H1 (cell line): Measurements from ENCODE around the gene YEATS2. TPM values are rescaled to one million over a fixed set of nuclear protein-coding genes. Genes with fewer than 3 reads are reported as not detected.

ENCODE experiments used
- CTCF ChIA-PET: fragments of 300-600 bp; sonication (Branson Sonifier 250); formaldehyde crosslinking; loops from one replicate; lab custom pipeline; 2021; ENCODE audit not compliant: partially characterized antibody; lab: Charles Lee
- POLR2A ChIA-PET: fragments of 300-600 bp; sonication (Branson Sonifier 250); formaldehyde crosslinking; loops from one replicate; lab custom pipeline; 2021; ENCODE audit warnings: inconsistent platforms; ENCODE audit not compliant: partially characterized antibody; lab: Charles Lee
- DNase-seq, 2 experiments: peaks; one replicate each; pipeline versions ENCODE4 v3.0.0 to v3.0.0-alpha.2; 2010 to 2022; ENCODE audit warnings: low spot score in 2 of 2, low read depth in 1 of 2, mixed read lengths in 1 of 2
- FAIRE-seq: peaks from 2 replicates; lab custom pipeline; 2011; peaks lifted over from hg19 to GRCh38; lab: Jason Lieb, UNC
- H2AFZ ChIP-seq: 2 replicates; pipeline ENCODE4 v1.8.1; 2012; ENCODE audit warnings: low read length, inconsistent platforms
- H2AK5ac ChIP-seq: 2 replicates; pipeline ENCODE4 v1.6.1; 2013; ENCODE audit warnings: low read depth, low read length
- H2BK120ac ChIP-seq: replicated peaks from 2 replicates; pipeline ENCODE3; 2013; ENCODE audit warnings: low read depth, low read length, inconsistent platforms
- H2BK12ac ChIP-seq: 2 replicates; pipeline ENCODE4 v1.6.1; 2013; ENCODE audit warnings: low read depth, low read length
- H2BK15ac ChIP-seq: 2 replicates; pipeline ENCODE4 v1.6.1; 2013; ENCODE audit warnings: low read length
- H2BK20ac ChIP-seq: 2 replicates; pipeline ENCODE4 v1.6.1; 2013; ENCODE audit warnings: low read length
- H2BK5ac ChIP-seq: 2 replicates; pipeline ENCODE4 v1.6.1; 2013; ENCODE audit warnings: low read depth, low read length
- H3K14ac ChIP-seq: 2 replicates; pipeline ENCODE4 v1.6.1; 2013; ENCODE audit warnings: inconsistent platforms; ENCODE audit not compliant: insufficient read length
- H3K18ac ChIP-seq: 2 replicates; pipeline ENCODE4 v1.6.1; 2013; ENCODE audit warnings: low read length; ENCODE audit errors: extremely low read depth
- H3K23ac ChIP-seq: 2 replicates; pipeline ENCODE4 v1.6.1; 2013; ENCODE audit warnings: inconsistent platforms; ENCODE audit not compliant: insufficient read length
- H3K23me2 ChIP-seq: 2 replicates; pipeline ENCODE4 v1.6.1; 2013; ENCODE audit warnings: low read depth, low read length
- H3K27ac ChIP-seq: 2 replicates; pipeline ENCODE4 v1.6.1; 2011; ENCODE audit warnings: low read depth, low read length, inconsistent platforms
- H3K27me3 ChIP-seq, 4 experiments: replicated peaks in 1 of 4; 1 replicate in 1 of 4; 2 replicates in 3 of 4; pipeline versions ENCODE4 v1.6.1 to v1.8.1; 2011 to 2013; ENCODE audit warnings: low read length in 3 of 4, mild to moderate bottlenecking in 3 of 4, inconsistent platforms in 2 of 4, mixed read lengths in 2 of 4, moderate library complexity in 1 of 4; ENCODE audit not compliant: control insufficient read depth in 3 of 4, insufficient read depth in 3 of 4; ENCODE audit errors: extremely low read depth in 1 of 4
- H3K36me3 ChIP-seq, 4 experiments: 2 replicates each; pipeline versions ENCODE4 v1.6.1 to v1.8.1; 2011 to 2013; ENCODE audit warnings: mild to moderate bottlenecking in 4 of 4, low read length in 3 of 4, moderate library complexity in 2 of 4, control low read depth in 1 of 4, inconsistent platforms in 1 of 4; ENCODE audit not compliant: insufficient read depth in 4 of 4, control insufficient read depth in 2 of 4
- H3K4ac ChIP-seq: replicated peaks from 2 replicates; pipeline ENCODE3; 2013; ENCODE audit warnings: low read length, low read depth, mixed read lengths, inconsistent platforms; ENCODE audit not compliant: insufficient read length
- H3K4me1 ChIP-seq, 4 experiments: replicated peaks in 1 of 4; 1 replicate in 1 of 4; 2 replicates in 3 of 4; pipeline versions ENCODE4 v1.6.1 to v1.8.1; 2011 to 2013; ENCODE audit warnings: low read length in 3 of 4, inconsistent platforms in 2 of 4, mixed read lengths in 1 of 4; ENCODE audit not compliant: insufficient read depth in 4 of 4, control insufficient read depth in 3 of 4
- H3K4me2 ChIP-seq, 2 experiments: 2 replicates each; pipeline versions ENCODE4 v1.6.1 to v1.8.1; 2011 to 2013; ENCODE audit warnings: low read depth in 2 of 2, low read length in 2 of 2, control low read depth in 1 of 2, inconsistent platforms in 1 of 2, mild to moderate bottlenecking in 1 of 2; ENCODE audit not compliant: insufficient read depth in 1 of 2
- H3K4me3 ChIP-seq, 4 experiments: fragments of 200-600, 300-600 bp in 1 of 4; sonication (generic), shearing (Covaris generic), sonication (Bioruptor Twin) in 1 of 4; 2 replicates each; pipeline versions ENCODE4 v1.5.1 to v1.8.1; 2011 to 2016; ENCODE audit warnings: low read length in 4 of 4, low read depth in 3 of 4, control low read depth in 2 of 4, inconsistent platforms in 2 of 4, mild to moderate bottlenecking in 2 of 4, mixed read lengths in 1 of 4, moderate library complexity in 1 of 4; ENCODE audit not compliant: insufficient read depth in 2 of 4; ENCODE audit errors: extremely low read depth in 1 of 4
- H3K56ac ChIP-seq: replicated peaks from 2 replicates; pipeline ENCODE3; 2013; ENCODE audit warnings: low read depth, mild to moderate bottlenecking, mixed read lengths, low read length, inconsistent platforms; ENCODE audit not compliant: insufficient read length
- H3K79me1 ChIP-seq: 2 replicates; pipeline ENCODE4 v1.6.1; 2013; ENCODE audit warnings: low read depth, low read length, control low read depth
- H3K79me2 ChIP-seq, 2 experiments: 2 replicates each; pipeline versions ENCODE4 v1.6.1 to v1.8.1; 2012 to 2013; ENCODE audit warnings: low read length in 2 of 2, mild to moderate bottlenecking in 2 of 2, inconsistent platforms in 1 of 2; ENCODE audit not compliant: insufficient read depth in 2 of 2, control insufficient read depth in 1 of 2
- H3K9ac ChIP-seq, 4 experiments: replicated peaks in 1 of 4; 1 replicate in 1 of 4; 2 replicates in 3 of 4; pipeline versions ENCODE4 v1.6.1 to v1.8.1; 2011 to 2013; ENCODE audit warnings: low read depth in 3 of 4, low read length in 3 of 4, control low read depth in 2 of 4, mild to moderate bottlenecking in 2 of 4, moderate library complexity in 2 of 4, inconsistent platforms in 1 of 4; ENCODE audit errors: extremely low read depth in 1 of 4
- H3K9me3 ChIP-seq, 2 experiments: 2 replicates each; pipeline versions ENCODE4 v1.6.1 to v1.8.1; 2012 to 2013; ENCODE audit warnings: mild to moderate bottlenecking in 2 of 2, moderate library complexity in 2 of 2, control low read depth in 1 of 2, inconsistent platforms in 1 of 2, low read depth in 1 of 2, low read length in 1 of 2, mixed read lengths in 1 of 2; ENCODE audit not compliant: insufficient read depth in 2 of 2
- H4K20me1 ChIP-seq, 2 experiments: replicated peaks in 1 of 2; 2 replicates each; pipeline versions ENCODE3 to v1.8.1; 2011 to 2013; ENCODE audit warnings: inconsistent platforms in 2 of 2, low read length in 2 of 2, mild to moderate bottlenecking in 1 of 2; ENCODE audit not compliant: insufficient read depth in 2 of 2, control insufficient read depth in 1 of 2
- H4K5ac ChIP-seq: 2 replicates; pipeline ENCODE4 v1.6.1; 2013; ENCODE audit warnings: low read length, low read depth, mixed read lengths, inconsistent platforms; ENCODE audit not compliant: insufficient read length
- H4K8ac ChIP-seq: 2 replicates; pipeline ENCODE4 v1.8.0; 2013; ENCODE audit warnings: mild to moderate bottlenecking, moderate library complexity, low read length, inconsistent platforms; ENCODE audit not compliant: insufficient read depth; ENCODE audit errors: extremely low read depth
- H4K91ac ChIP-seq: replicated peaks from 2 replicates; pipeline ENCODE3; 2013; ENCODE audit warnings: low read length, mixed read lengths, inconsistent platforms; ENCODE audit not compliant: insufficient read length
- ASH2L ChIP-seq: fragments of 200-600, 300-600 bp; sonication (generic); IDR thresholded peaks from one replicate; pipeline ENCODE4 v1.7.1; 2017; ENCODE audit warnings: low read length
- CEBPB ChIP-seq: IDR thresholded peaks from 2 replicates; pipeline ENCODE4 v1.6.1; 2012; ENCODE audit warnings: low read depth, low read length
- CHD2 ChIP-seq: IDR thresholded peaks from 2 replicates; pipeline ENCODE4 v1.6.1; 2012; ENCODE audit warnings: low read length, improper control_type of control experiment
- CTCF ChIP-seq, 3 experiments: IDR thresholded peaks; 1 replicate in 2 of 3; 2 replicates in 1 of 3; pipeline versions ENCODE4 v1.5.1 to v1.6.1; 2011; ENCODE audit warnings: low read length in 3 of 3, mild to moderate bottlenecking in 3 of 3, inconsistent platforms in 2 of 3, low read depth in 1 of 3, moderate library complexity in 1 of 3; ENCODE audit not compliant: insufficient read depth in 1 of 3; ENCODE audit errors: control extremely low read depth in 1 of 3
- EGR1 ChIP-seq: IDR thresholded peaks from 2 replicates; pipeline ENCODE4 v1.6.1; 2011; ENCODE audit warnings: low read depth, low read length, borderline replicate concordance
- GABPA ChIP-seq: IDR thresholded peaks from 2 replicates; pipeline ENCODE4 v1.6.1; 2011; ENCODE audit warnings: mild to moderate bottlenecking, low read length, moderate library complexity, borderline replicate concordance; ENCODE audit not compliant: insufficient read depth
- HDAC6 ChIP-seq: IDR thresholded peaks from one replicate; pipeline ENCODE4 v1.7.1; 2012; ENCODE audit warnings: low read depth, mild to moderate bottlenecking, inconsistent platforms, low read length, moderate library complexity
- RNF2 ChIP-seq: fragments of 200-900, 300-1000 bp; sonication (generic); IDR thresholded peaks from 2 replicates; pipeline ENCODE4 v1.7.1; 2016; ENCODE audit warnings: borderline replicate concordance, low read depth, mild to moderate bottlenecking, antibody characterized with exemption, low read length; ENCODE audit not compliant: poor library complexity, severe bottlenecking; ENCODE audit errors: missing control alignments
- SIN3A ChIP-seq, 2 experiments: IDR thresholded peaks in 1 of 2; conservative IDR thresholded peaks in 1 of 2; 2 replicates each; pipeline ENCODE4 v1.6.1; 2011 to 2012; ENCODE audit warnings: low read length in 2 of 2, improper control_type of control experiment in 1 of 2, low read depth in 1 of 2, mild to moderate bottlenecking in 1 of 2
- WGBS, 2 experiments: shearing (Covaris generic) in 1 of 2; methylation state at CpG; one replicate each; pipeline versions ENCODE4 v1.1.6 to v1.1.7; 2013 to 2015; ENCODE audit warnings: low lambda C conversion rate in 2 of 2, mixed read lengths in 2 of 2, inconsistent platforms in 1 of 2, low coverage in 1 of 2, missing lambda C conversion rate in 1 of 2; ENCODE audit not compliant: insufficient replicate concordance in 2 of 2, insufficient coverage in 1 of 2, insufficient read length in 1 of 2; ENCODE audit errors: extremely low coverage in 1 of 2, missing lambda C conversion rate in 1 of 2; 5-methylcytosine and 5-hydroxymethylcytosine counted together
- polyA plus RNA-seq, 7 experiments: library from polyadenylated mRNA; depleted of rRNA in 3 of 7; stranded (reverse) in 5 of 7; unstranded in 2 of 7; fragments of >200 nt in 5 of 7; fragments of 200-250 nt in 2 of 7; gene quantifications; 1 replicate in 5 of 7; 2 replicates in 1 of 7; 4 replicates in 1 of 7; pipeline versions ENCODE4 v1.2.1 to v1.2.3, GENCODE V29; 2011 to 2013; ENCODE audit warnings: missing spikeins in 2 of 7, mixed read lengths in 2 of 7
- total RNA-seq: library from RNA; stranded (reverse); fragmentation: NEBNext Ultra II Directional; extraction: Animal tissue kit (Norgen Biotek cat#: 25700); gene quantifications from 2 replicates; pipeline ENCODE4 v1.2.1, GENCODE V29; 2021
- TF ChIP-seq, protein P1 (sequence below): IDR thresholded peaks from 2 replicates; pipeline ENCODE4 v1.6.1; 2011; ENCODE audit warnings: low read depth, mild to moderate bottlenecking, low read length; ENCODE audit not compliant: insufficient read depth

The YEATS2 gene
- total and polyA plus RNA-seq, 2 of the 8 experiments (the other 6 are each of a cell fraction or from before 2014, with no cell fraction given): 35.3 to 53.7 TPM

GRCh38 chr3:183790700-183791099 is 93.1 kb downstream of the YEATS2 start:
- Histone ChIP-seq H3K23ac (no peak overlapping the region), H3K23me2 (no peaks in the 10 kb centered on the region), H2BK15ac (no peak overlapping the region), H3K79me2 (no peaks in the 10 kb centered on the region; a peak in 1 of 4 replicates), H3K4me3 (no peak overlapping the region), H3K79me1 (no peaks in the 10 kb centered on the region), H4K5ac (no peak overlapping the region)
- WGBS, 2 experiments: 94% methylated on average over 16 of the region's 16 CpGs; no CpG with 5 or more reads in 1 of the 2 experiments
- no peak for TF ChIP-seq GABPA
- TF ChIP-seq SIN3A (conservative IDR thresholded peaks at IDR 0.05 in 1 of 2, IDR thresholded peaks at IDR 0.05 in 1 of 2; ENCODE audit: low read depth in 1 of 2, low read length in 2 of 2): no peak
- no peak for TF ChIP-seq CTCF (IDR thresholded peaks at IDR 0.05; ENCODE audit: control extremely low read depth in 1 of 3, insufficient read depth in 1 of 3, low read depth in 1 of 3, low read length in 3 of 3)
- no peak for TF ChIP-seq HDAC6
- TF ChIP-seq CEBPB: no peak
- TF ChIP-seq ASH2L: no peak
- no peak for TF ChIP-seq EGR1
- no peak for TF ChIP-seq RNF2
- no peak for TF ChIP-seq CHD2
- TF ChIP-seq, protein P1, sequence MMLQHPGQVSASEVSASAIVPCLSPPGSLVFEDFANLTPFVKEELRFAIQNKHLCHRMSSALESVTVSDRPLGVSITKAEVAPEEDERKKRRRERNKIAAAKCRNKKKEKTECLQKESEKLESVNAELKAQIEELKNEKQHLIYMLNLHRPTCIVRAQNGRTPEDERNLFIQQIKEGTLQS: no peak
- TF ChIP-seq, all 59 proteins: peak for 0
- Histone ChIP-seq H2BK20ac (no peak overlapping the region), H3K27me3 (no peaks in the 10 kb centered on the region), H3K27ac (no peak overlapping the region), H2BK5ac (no peak overlapping the region), H4K91ac (no peak overlapping the region), H2AK5ac (no peak overlapping the region), H2BK12ac (no peak overlapping the region), H4K20me1 (peaks cover 3 to 4% of the 10 kb centered on the region in 2 experiments), H4K8ac (no peak overlapping the region; the same call in 1 of the 2 replicates), H3K4me1 (no peaks in the 10 kb centered on the region), H3K56ac (no peak overlapping the region), H3K36me3 (peaks cover 13 to 63% (median 39%) of the 10 kb centered on the region in 4 experiments), H3K4ac (no peak overlapping the region), H3K9me3 (no peaks in the 10 kb centered on the region), H3K9ac (no peak overlapping the region), H2AFZ (no peak overlapping the region), H3K14ac (no peak overlapping the region), H2BK120ac (no peak overlapping the region), H3K18ac (no peak overlapping the region), H3K4me2 (no peak overlapping the region)
- ChIA-PET CTCF (interaction anchor here (0.6 to 1.3 kb wide), 2 partner anchors 21 to 94 kb away, joined by 3 read pairs; partner anchors contain the start of gene PARL), POLR2A (no interaction called here)
- DNase-seq: no peak
- FAIRE-seq: no peak
